AG04449 (cell line): ENCODE results near the gene SND1.
A peak's percentile ranks its signal among the peaks of the same experiment; 100 is the strongest.
"Not testable (repeated sequence)": the region's sequence is repeated elsewhere in the genome, so short reads cannot be mapped to it uniquely, and the experiment has no call there.

Source experiments
- CTCF ChIA-PET: fragments of 350-600 bp; formaldehyde crosslinking; extraction: SDS; loops from one replicate; lab custom pipeline; 2021; ENCODE audit warnings: antibody characterized with exemption; lab: Yijun Ruan, JAX
- POLR2A ChIA-PET: fragments of 400-600, 350-600 bp; formaldehyde crosslinking; extraction: SDS; loops from one replicate; lab custom pipeline; 2020; ENCODE audit warnings: antibody characterized with exemption, inconsistent platforms; lab: Yijun Ruan, JAX
- DNase-seq: peaks from one replicate; pipeline ENCODE4 v3.0.0-alpha.2; 2010; ENCODE audit warnings: low read depth, low spot score
- H3K4me3 ChIP-seq: 2 replicates; pipeline ENCODE4 v1.5.1; 2011; ENCODE audit warnings: low read depth, mild to moderate bottlenecking, control low read depth, low read length
- TF ChIP-seq, protein P1 (sequence below): IDR thresholded peaks from one replicate; pipeline ENCODE4 v1.5.1; 2011; ENCODE audit warnings: mild to moderate bottlenecking, moderate library complexity, low read length, control low read depth, inconsistent platforms; ENCODE audit not compliant: insufficient read depth; ENCODE audit errors: missing control alignments

SND1 gene

DNA sequence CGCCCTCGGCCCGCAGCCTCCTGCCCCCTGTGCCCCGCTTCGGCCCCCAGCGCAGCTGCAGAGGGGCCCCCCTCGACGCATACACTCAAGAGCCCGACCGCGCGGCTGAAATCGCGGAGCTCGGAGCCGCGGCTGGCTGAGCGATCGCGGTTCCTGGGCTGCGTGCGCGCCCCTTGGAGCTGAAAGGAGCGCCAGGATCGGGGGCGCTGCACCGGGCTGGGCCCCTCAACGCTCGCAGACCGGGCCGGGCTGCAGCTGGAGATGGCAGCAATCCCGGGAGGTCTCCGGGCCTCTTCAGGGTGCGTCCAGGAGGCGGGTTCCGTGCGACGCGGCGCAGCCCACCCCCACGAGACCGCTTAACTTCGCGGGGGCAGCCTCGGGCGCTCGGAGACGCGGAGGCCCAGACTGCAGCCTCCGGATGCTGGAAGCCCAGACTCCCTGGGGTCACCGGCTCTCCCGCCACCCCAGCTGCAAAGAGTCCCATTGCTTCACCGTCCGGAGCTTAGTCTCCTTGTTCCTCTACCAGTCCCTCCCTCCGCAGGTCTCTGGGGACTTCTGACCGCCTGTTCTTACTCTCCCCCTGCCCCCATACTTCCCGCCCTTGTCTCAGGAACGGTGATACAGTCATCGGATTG lies 452.2 kb downstream of the SND1 start:
- TF ChIP-seq, protein P1, sequence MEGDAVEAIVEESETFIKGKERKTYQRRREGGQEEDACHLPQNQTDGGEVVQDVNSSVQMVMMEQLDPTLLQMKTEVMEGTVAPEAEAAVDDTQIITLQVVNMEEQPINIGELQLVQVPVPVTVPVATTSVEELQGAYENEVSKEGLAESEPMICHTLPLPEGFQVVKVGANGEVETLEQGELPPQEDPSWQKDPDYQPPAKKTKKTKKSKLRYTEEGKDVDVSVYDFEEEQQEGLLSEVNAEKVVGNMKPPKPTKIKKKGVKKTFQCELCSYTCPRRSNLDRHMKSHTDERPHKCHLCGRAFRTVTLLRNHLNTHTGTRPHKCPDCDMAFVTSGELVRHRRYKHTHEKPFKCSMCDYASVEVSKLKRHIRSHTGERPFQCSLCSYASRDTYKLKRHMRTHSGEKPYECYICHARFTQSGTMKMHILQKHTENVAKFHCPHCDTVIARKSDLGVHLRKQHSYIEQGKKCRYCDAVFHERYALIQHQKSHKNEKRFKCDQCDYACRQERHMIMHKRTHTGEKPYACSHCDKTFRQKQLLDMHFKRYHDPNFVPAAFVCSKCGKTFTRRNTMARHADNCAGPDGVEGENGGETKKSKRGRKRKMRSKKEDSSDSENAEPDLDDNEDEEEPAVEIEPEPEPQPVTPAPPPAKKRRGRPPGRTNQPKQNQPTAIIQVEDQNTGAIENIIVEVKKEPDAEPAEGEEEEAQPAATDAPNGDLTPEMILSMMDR = no peak
- ChIA-PET CTCF (interaction anchor here (0.6 to 2.6 kb wide), 4 partner anchors 31 to 396 kb away, joined by 3 to 12 read pairs (median 6); no protein-coding TSS in a partner anchor), POLR2A (interaction anchor here (0.9 kb wide), 1 partner anchor 23 kb away, joined by 3 read pairs; no protein-coding TSS in a partner anchor)
- no peak for DNase-seq
- peak overlapping the region; percentile 49 for H3K4me3 ChIP-seq

DNA sequence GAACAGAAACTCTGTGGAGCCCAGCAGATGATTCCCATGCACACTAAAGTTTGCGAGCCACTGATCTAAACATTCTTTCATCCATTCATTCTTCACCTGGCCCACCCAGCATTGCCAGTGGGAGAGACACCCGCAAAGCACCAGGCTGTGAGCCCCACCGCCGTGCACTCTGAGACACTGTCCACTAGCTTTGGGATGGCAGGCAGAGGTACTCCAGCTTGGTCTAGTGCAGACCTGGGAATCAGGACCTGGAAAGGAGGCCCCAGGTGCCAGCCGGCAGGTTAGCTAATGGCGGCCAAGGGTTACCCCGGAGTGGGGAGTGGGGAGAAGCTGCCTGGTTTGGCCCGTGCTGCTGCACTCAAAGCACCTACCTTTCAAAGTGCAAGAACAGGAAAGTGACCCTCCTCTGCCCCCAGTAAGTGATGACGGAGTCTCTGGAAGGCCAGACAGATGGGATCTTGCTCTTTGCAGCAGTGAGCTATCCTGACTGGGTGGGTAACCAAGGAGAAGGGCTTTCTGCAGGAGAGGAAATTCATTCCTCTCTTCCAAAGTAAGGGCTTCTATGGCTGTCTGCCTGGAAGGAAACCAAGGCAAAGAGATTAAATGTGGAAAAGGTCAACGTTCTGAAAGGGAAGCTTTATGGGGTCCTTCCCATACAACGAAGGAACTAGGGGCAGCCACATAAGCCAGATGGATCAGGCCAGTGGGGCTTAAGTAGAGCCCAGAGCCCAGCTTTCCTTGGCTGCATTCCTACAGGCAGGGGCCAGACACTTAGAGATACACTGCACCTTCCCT lies 453.4 kb downstream of the SND1 start:
- DNase-seq = no peak
- H3K4me3 ChIP-seq = no peak overlapping the region
- TF ChIP-seq, protein P1 = no peak
- ChIA-PET POLR2A (interaction anchor here (0.9 kb wide), 1 partner anchor 11 kb away, joined by 3 read pairs; no protein-coding TSS in a partner anchor), CTCF (interaction anchor here (1.4 to 2.6 kb wide), 2 partner anchors 30 to 103 kb away, joined by 8 to 12 read pairs; no protein-coding TSS in a partner anchor)

DNA sequence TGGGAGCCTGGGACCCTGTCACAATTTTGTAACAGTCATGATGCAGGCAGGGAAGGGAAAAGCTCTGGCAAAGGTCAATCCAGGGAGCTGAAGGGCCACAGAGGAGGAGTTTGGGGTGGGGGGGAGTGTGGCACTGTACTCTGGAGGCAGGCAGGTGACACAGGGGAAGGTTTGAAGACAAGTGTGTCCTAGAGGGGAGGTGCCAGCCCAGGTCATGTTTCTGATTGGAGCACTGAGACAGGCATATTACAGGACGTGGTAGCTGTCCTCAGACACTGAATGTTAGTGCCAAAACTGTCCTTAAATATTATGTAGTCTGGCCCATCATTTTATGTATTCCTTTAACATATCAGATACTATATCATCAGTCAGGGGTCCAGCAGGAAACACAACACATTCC lies 454.8 kb downstream of the SND1 start:
- POLR2A ChIA-PET = no interaction called here
- CTCF ChIA-PET = interaction anchor here (0.8 to 1.8 kb wide), 3 partner anchors 29 to 103 kb away, joined by 3 to 5 read pairs (median 3); no protein-coding TSS in a partner anchor

DNA sequence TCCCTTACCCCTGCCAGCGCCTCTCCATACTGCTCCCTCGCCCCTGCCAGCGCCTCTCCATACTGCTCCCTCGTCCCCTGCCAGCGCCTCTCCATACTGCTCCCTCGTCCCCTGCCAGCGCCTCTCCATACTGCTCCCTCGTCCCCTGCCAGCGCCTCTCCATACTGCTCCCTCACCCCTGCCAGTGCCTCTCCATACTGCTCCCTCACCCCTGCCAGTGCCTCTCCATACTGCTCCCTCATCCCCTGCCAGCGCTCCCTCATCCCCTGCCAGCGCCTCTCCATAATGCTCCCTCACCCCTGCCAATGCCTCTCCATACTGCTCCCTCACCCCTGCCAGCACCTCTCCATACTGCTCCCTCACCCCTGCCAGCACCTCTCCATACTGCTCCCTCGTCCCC lies 455.5 kb downstream of the SND1 start:
- H3K4me3 ChIP-seq, POLR2A ChIA-PET, DNase-seq: not testable (repeated sequence)
- CTCF ChIA-PET = interaction anchor here (0.8 to 1.8 kb wide), 3 partner anchors 28 to 102 kb away, joined by 3 to 5 read pairs (median 3); no protein-coding TSS in a partner anchor

More for the DNA sequence above, 454.8 kb downstream of the SND1 start:
- TF ChIP-seq, protein P1 = no peak
- H3K4me3 ChIP-seq = no peak overlapping the region
- no peak for DNase-seq

DNA sequence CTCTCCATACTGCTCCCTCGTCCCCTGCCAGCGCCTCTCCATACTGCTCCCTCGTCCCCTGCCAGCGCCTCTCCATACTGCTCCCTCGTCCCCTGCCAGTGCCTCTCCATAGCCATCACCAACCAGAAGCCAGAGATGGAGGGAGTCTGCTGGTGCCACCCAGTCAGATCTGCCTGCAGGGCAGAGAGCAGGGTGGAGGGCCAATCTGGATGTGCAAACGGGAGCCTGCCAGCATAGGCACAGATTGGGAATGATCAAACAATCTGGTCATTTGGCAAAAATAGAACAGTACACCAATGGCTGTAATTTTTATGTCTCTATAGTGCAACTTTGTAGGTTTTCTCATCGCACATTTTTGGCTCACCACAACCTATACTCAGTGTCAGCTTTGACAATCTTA lies 456.1 kb downstream of the SND1 start:
- POLR2A ChIA-PET = no interaction called here
- CTCF ChIA-PET = no interaction called here
- TF ChIP-seq, protein P1 = no peak
- DNase-seq = no peak
- H3K4me3 ChIP-seq = no peak overlapping the region

DNA sequence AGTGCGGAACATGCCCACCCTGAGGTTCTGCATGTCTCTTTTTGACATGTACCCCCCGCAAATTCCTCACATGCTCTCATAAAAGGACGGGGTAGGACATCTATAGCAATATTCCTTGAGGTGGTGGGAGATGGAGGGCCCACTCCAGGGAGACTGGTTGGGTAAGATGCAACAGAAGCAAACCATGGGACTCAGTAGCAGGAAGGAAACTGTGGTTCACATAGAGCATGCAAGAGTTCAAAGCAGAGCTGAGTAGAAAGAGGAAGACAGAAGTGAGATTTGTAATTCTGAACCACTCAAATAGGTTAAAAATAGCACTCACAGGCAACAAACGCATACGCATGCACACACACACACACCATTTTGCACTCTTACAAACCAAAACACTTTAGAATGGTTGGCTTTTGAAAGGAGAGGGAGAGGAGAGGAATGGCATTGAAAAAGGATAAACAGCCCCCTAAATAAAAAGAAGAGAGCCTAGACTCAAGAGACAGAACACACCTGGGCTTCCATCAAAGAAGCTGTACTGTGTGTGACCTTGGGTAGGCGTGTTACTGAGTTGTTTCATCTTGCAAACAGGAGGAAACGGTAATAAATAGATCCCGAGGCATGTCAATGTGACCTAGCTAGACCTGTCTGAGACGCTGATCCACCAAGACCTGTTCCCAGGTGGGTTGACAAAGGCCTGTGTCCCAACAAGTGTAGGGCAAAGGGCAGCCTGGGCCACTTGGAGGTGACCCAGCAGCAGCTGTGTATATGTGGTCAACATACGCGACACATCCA lies 456.8 kb downstream of the SND1 start:
- H3K4me3 ChIP-seq = no peak overlapping the region
- TF ChIP-seq, protein P1 = no peak
- ChIA-PET POLR2A (no interaction called here), CTCF (interaction anchor here (1.2 kb wide), 1 partner anchor 10 kb away, joined by 3 read pairs; no protein-coding TSS in a partner anchor)
- no peak for DNase-seq

DNA sequence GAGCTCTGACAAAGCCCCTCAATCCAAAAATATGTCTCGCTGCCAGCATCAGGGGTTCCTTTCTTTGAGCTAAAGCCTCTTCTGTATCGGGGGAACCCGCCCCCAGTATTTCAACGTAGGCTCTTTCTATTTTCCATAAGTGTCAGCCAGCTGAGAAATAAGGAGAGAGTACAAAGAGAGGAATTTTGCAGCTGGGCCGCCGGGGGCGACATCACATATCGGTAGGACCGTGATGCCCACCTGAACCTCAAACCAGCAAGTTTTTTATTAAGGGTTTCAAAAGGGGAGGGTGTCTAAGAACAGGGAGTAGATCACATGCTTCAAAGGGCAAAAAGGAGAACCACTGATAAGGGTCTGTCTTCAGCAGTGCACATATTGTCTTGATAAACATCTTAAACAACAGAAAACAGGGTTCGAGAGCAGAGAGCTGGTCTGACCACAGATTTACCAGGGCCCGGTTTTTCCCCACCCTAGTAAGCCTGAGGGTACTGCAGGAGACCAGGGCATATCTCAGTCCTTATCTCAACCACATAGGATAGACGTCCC lies 457.5 kb downstream of the SND1 start:
- POLR2A ChIA-PET, H3K4me3 ChIP-seq, DNase-seq: not testable (repeated sequence)
- CTCF ChIA-PET = interaction anchor here (1.2 kb wide), 1 partner anchor 11 kb away, joined by 3 read pairs; no protein-coding TSS in a partner anchor
